ENCODE measurements around the gene IRF8. TPM values are rescaled to one million over a fixed set of nuclear protein-coding genes. Genes with fewer than 3 reads are reported as not detected.

IRF8 gene
- total RNA-seq, 1 experiment from 2014 or later, result 0.28 TPM

DNA sequence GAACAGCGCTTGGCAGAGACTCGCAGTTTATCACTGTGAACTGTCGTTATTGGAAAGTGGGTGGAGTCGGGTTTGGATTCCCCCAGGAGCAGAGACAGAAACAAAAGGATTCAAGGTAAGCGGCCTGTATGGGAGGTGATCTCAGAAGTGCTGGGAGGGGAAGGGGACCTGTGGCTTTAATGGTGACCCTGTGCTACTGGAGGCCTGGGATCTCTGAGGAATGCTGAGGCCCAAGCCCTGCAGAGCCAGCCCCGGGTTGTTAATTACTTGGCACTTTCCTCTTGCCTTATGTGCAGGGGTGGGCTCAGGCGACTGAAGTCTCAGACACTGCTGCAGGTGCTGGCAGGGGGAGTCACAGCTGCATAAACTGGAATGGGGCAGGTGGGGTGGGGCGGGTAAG, 27.4 kb downstream of the IRF8 start:
- no peak overlapping the region for H3K9ac ChIP-seq (ENCODE audit: extremely low read depth, insufficient read length, low read length)
- H4K5ac ChIP-seq (ENCODE audit: insufficient read length, low read depth, low read length), result no peak overlapping the region
- H3K4me1 Mint-ChIP-seq, result peaks cover 16 to 24% of the 10 kb centered on the region in 2 experiments
- WGBS (ENCODE audit: extremely low coverage, insufficient read length, low lambda C conversion rate), result no CpG with 5 or more reads among the region's 8 CpGs
- H3K27ac Mint-ChIP-seq, result peak overlapping the region in 1 of 3 experiments; percentile 85; a peak in 2 of 7 replicates
- H3K27me3 Mint-ChIP-seq (ENCODE audit: low read depth), result peaks cover 2% of the 10 kb centered on the region; the same call in 1 of the 2 replicates
- no peak overlapping the region for H2BK120ac ChIP-seq (ENCODE audit: low read depth, low read length, poor library complexity, severe bottlenecking)
- no peak overlapping the region for H2BK15ac ChIP-seq (ENCODE audit: low read depth, low read length)
- no peaks in the 10 kb centered on the region for H3K27me3 ChIP-seq (ENCODE audit: insufficient read depth, low read length)
- TF ChIP-seq, protein P1, sequence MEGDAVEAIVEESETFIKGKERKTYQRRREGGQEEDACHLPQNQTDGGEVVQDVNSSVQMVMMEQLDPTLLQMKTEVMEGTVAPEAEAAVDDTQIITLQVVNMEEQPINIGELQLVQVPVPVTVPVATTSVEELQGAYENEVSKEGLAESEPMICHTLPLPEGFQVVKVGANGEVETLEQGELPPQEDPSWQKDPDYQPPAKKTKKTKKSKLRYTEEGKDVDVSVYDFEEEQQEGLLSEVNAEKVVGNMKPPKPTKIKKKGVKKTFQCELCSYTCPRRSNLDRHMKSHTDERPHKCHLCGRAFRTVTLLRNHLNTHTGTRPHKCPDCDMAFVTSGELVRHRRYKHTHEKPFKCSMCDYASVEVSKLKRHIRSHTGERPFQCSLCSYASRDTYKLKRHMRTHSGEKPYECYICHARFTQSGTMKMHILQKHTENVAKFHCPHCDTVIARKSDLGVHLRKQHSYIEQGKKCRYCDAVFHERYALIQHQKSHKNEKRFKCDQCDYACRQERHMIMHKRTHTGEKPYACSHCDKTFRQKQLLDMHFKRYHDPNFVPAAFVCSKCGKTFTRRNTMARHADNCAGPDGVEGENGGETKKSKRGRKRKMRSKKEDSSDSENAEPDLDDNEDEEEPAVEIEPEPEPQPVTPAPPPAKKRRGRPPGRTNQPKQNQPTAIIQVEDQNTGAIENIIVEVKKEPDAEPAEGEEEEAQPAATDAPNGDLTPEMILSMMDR (conservative IDR thresholded peaks at IDR 0.05), result no peak
- no peak overlapping the region for H3K18ac ChIP-seq (ENCODE audit: insufficient read length, low read depth, low read length)
- no peak for DNase-seq
- no peak overlapping the region for H3K4ac ChIP-seq (ENCODE audit: low read depth, low read length)
- no peaks in the 10 kb centered on the region for H3K9me3 Mint-ChIP-seq
- H2BK12ac ChIP-seq (ENCODE audit: insufficient read length, low read depth, low read length), result no peak overlapping the region
- H3K23ac ChIP-seq (ENCODE audit: insufficient read length, low read depth, low read length), result no peak overlapping the region
- H3K27ac ChIP-seq (ENCODE audit: insufficient read length, low read depth, low read length), result no peak overlapping the region
- no peaks in the 10 kb centered on the region for H3K23me2 ChIP-seq (ENCODE audit: insufficient read length, low read depth, low read length, poor library complexity, severe bottlenecking)
- no peak overlapping the region for H4K8ac ChIP-seq (replicated peaks; ENCODE audit: insufficient read length, low read depth, low read length)
- H3K36me3 Mint-ChIP-seq (ENCODE audit: insufficient read depth in 1 of 3, low read depth in 3 of 3), result no peaks in the 10 kb centered on the region
- no peak overlapping the region for H4K91ac ChIP-seq (ENCODE audit: insufficient read length, low read depth, low read length)
- H4K20me1 ChIP-seq (ENCODE audit: control insufficient read depth, insufficient read depth, insufficient read length), result no peaks in the 10 kb centered on the region
- H3T11ph ChIP-seq (ENCODE audit: low read length), result no peak overlapping the region
- H2BK5ac ChIP-seq (ENCODE audit: insufficient read length, low read length), result no peak overlapping the region
- no peak overlapping the region for H3K56ac ChIP-seq (ENCODE audit: insufficient read length, low read depth, low read length)
- no peaks in the 10 kb centered on the region for H3K79me2 ChIP-seq (ENCODE audit: insufficient read depth, low read length)
- H2AK5ac ChIP-seq (ENCODE audit: insufficient read length, low read length), result no peak overlapping the region
- H3K9me3 ChIP-seq (ENCODE audit: control insufficient read depth, low read depth, low read length), result no peaks in the 10 kb centered on the region
- H3K4me1 ChIP-seq (ENCODE audit: insufficient read depth, low read length), result no peaks in the 10 kb centered on the region
- no peak overlapping the region for H2BK20ac ChIP-seq (ENCODE audit: low read depth, low read length, poor library complexity, severe bottlenecking)
- H3K4me3 Mint-ChIP-seq, result no peak overlapping the region
- H3K14ac ChIP-seq (ENCODE audit: insufficient read depth, low read length), result no peak overlapping the region
- H3K4me2 ChIP-seq (ENCODE audit: insufficient read depth, insufficient read length, low read length), result no peak overlapping the region
- no peaks in the 10 kb centered on the region for H3K79me1 ChIP-seq (ENCODE audit: insufficient read depth, low read depth, low read length, poor library complexity, severe bottlenecking)
- no peak overlapping the region for H2AFZ ChIP-seq (ENCODE audit: low read length)

All from H9 (cell line).